Activated T-cell treated with anti-CD3 and anti-CD28 coated beads, Interleukin-2, amount 50 U/mL, for 72 hours (primary cell): Measurements from ENCODE around the gene LSM3. TPM values are rescaled to one million over a fixed set of nuclear protein-coding genes. Genes with fewer than 3 reads are reported as not detected.

Experiments
- ATAC-seq, 2 donors: fragments of 150-1000 bp; cut with Tn5 transposase; replicated peaks in 1 of 2; 2 replicates each; pipeline ENCODE4 v1.10.0; 2021; ENCODE audit warnings: moderate library complexity in 2 of 2, mild to moderate bottlenecking in 1 of 2
- DNase-seq, 2 donors: peaks; one replicate each; pipeline ENCODE4 v3.0.0; 2021 to 2022; ENCODE audit warnings: mixed read lengths in 1 of 2
- H3K27ac Mint-ChIP-seq: one replicate; pipeline ENCODE4 v1.8.0; 2022; ENCODE audit warnings: mild to moderate bottlenecking, moderate library complexity, mixed read lengths
- H3K27me3 Mint-ChIP-seq: one replicate; pipeline ENCODE4 v1.8.0; 2022; ENCODE audit warnings: low read depth, mixed read lengths
- H3K36me3 Mint-ChIP-seq, 2 donors: one replicate each; pipeline ENCODE4 v1.8.0; 2022; ENCODE audit warnings: mixed read lengths in 2 of 2, mild to moderate bottlenecking in 1 of 2; ENCODE audit not compliant: insufficient read depth in 2 of 2
- H3K4me1 Mint-ChIP-seq: one replicate; pipeline ENCODE4 v1.8.0; 2022; ENCODE audit warnings: low read depth, mixed read lengths
- H3K4me3 Mint-ChIP-seq, 2 donors: one replicate each; pipeline ENCODE4 v1.8.0; 2022; ENCODE audit warnings: mild to moderate bottlenecking in 2 of 2, mixed read lengths in 2 of 2, moderate library complexity in 2 of 2
- H3K9me3 Mint-ChIP-seq, 2 donors: one replicate each; pipeline ENCODE4 v1.8.0; 2022; ENCODE audit warnings: mixed read lengths in 2 of 2
- total RNA-seq, 2 donors: library from RNA; stranded (reverse); gene quantifications; one replicate each; pipeline ENCODE4 v1.2.3, GENCODE V29; 2022

LSM3 gene
- total RNA-seq, 2 donors from 2014 or later: 12.4 to 14.3 TPM

DNA sequence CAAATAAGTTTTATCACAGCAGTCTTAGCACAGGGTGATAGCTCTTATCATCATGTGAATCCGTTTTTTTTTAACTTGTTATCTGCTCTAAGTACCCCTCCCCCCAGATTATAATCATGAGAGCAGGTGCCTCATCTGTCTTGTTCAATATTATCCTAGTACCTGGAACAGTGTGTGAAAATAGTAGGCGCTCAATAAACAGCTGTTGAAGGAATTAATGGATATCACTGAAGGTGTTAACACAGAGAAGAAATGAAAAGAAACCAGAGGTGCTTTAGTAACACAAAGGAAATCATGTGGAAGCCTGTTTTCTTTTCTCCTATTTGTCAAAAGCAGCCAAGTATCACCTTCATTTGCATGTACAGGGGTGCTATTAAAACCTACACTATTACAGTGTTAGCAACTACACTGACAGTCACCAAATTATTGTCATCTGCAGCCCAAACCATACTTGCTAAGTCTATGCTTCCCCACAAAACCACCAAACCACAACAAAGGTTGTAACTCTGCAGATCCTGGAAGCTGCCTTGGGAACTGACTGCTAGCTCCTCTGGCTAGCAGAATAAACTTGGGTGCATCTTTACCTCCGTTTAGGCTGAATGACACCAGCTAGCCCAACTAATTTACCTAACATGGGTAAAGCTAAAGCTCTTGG, 3.1 kb upstream of the LSM3 start:
- no peaks in the 10 kb centered on the region for H3K27me3 Mint-ChIP-seq
- peak overlapping the region; percentile 7 for H3K27ac Mint-ChIP-seq
- H3K9me3 Mint-ChIP-seq: no peaks in the 10 kb centered on the region
- H3K36me3 Mint-ChIP-seq: peaks cover 14 to 15% of the 10 kb centered on the region in 2 donors
- DNase-seq (peak; percentile 58 to 64), ATAC-seq (peak; percentile 39 to 52)
- H3K4me1 Mint-ChIP-seq: peaks cover 67% of the 10 kb centered on the region
- peak overlapping the region; percentile 53 to 67 for H3K4me3 Mint-ChIP-seq

DNA sequence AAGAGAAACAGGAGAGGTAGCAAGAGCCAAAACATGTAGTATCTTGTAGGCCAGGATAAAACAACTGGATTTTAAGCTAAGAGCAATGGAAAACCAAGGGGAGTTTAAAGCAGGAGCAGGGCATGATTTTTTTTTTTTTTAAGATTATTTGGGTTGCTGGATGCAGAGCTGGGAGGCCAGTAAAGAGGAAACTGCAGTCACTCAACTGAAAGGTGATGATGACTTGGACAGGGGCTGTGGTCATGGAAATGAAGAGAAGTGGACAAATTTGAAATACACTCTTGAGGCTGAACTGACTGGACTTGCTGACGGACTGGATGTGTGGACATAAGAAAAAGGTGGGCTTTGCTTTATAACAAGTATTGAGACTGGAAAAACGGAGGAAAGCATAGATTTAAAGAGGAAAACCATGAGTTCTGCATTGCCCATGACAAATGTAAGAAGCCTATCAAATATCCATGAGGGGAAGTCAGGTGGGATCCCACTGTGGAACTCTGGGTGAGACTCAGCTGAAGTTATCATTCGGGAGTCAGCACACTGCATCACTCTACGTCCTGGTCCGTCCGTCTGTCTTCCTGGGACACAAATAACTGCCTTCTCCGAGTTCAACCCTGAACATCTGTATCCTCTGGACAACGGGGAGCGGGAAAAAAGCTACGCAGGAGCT, 904 bp upstream of the LSM3 start:
- no peaks in the 10 kb centered on the region for H3K9me3 Mint-ChIP-seq
- H3K4me1 Mint-ChIP-seq: peaks cover 64% of the 10 kb centered on the region
- ATAC-seq: peak in 1 of 2 donors; percentile 2

DNA sequence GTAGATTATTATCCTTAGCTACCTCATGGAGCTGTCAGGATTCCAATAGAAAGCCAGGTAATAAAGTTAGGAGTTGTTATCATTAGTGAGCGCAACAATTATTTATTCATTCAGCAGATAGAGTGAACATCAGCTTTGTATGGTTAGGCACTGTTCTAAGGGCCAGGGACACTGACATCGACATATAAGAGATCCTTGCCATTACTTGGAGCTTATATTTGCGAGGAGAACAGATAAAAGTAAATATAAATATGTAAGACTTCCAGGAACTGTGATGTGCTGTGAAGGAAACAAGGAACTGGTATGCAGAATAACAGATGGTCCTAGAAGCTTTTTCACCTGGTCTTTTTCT, 473 bp downstream of the LSM3 start:
- Mint-ChIP-seq H3K9me3 (no peaks in the 10 kb centered on the region), H3K4me1 (peaks cover 68% of the 10 kb centered on the region), H3K36me3 (peaks cover 8 to 12% of the 10 kb centered on the region in 2 donors), H3K27me3 (no peaks in the 10 kb centered on the region), H3K27ac (peak overlapping the region; percentile 98), H3K4me3 (peak overlapping the region; percentile 89 to 91)
- ATAC-seq (no peak), DNase-seq (no peak)

More for the DNA sequence above, 904 bp upstream of the LSM3 start:
- Mint-ChIP-seq H3K36me3 (peaks cover 7 to 10% of the 10 kb centered on the region in 2 donors), H3K27ac (peak overlapping the region; percentile 90), H3K27me3 (no peaks in the 10 kb centered on the region), H3K4me3 (peak overlapping the region; percentile 89 to 91)
- peak in 1 of 2 donors; percentile 5 for DNase-seq

DNA sequence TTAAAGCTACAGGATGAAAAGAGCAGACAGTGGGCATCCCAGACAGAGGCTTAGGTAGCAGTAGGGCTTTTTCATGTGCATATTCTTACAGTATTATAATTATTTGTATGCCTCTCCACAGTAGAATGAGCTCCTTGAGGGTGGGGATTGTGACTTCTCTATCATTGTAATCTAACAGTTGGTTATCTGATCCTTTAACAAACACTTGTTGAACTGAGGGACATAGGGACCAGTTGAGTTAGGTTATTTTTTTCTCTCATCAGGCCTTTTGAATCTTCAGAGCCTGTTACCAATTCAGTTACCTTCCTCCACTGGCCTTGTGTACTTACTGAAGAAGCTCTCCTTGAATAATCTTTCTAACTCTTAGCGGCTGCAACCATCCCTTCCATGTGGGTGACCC, 1.2 kb downstream of the LSM3 start:
- H3K4me1 Mint-ChIP-seq: peaks cover 61% of the 10 kb centered on the region
- no peaks in the 10 kb centered on the region for H3K27me3 Mint-ChIP-seq
- H3K36me3 Mint-ChIP-seq: peaks cover 8 to 12% of the 10 kb centered on the region in 2 donors
- peak overlapping the region; percentile 98 for H3K27ac Mint-ChIP-seq
- no peak for DNase-seq
- ATAC-seq: no peak
- H3K9me3 Mint-ChIP-seq: no peaks in the 10 kb centered on the region
- H3K4me3 Mint-ChIP-seq: peak overlapping the region; percentile 89 to 91

DNA sequence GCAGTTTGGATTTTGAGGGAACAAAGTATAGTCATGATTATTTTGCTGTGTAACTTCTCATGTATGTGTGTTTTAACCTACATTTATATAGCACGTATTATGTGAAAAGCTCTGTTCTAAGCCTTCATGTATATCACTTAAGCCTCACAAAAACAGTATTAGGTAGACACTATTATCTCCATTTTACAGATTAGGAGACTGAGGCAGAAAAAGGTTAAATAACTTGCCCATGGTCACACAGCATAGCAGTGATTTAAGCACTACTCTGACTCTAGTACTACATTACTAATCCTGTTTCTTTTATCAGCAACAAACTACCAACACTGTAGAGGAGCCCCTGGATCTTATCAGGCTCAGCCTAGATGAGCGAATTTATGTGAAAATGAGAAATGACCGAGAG, 2.6 kb downstream of the LSM3 start:
- peaks cover 46% of the 10 kb centered on the region for H3K4me1 Mint-ChIP-seq
- no peak overlapping the region for H3K27ac Mint-ChIP-seq
- no peak for ATAC-seq
- peaks cover 11 to 12% of the 10 kb centered on the region in 2 donors for H3K36me3 Mint-ChIP-seq
- peak overlapping the region in 1 of 2 donors; percentile 22 for H3K4me3 Mint-ChIP-seq
- H3K27me3 Mint-ChIP-seq: no peaks in the 10 kb centered on the region
- no peak for DNase-seq
- no peaks in the 10 kb centered on the region for H3K9me3 Mint-ChIP-seq

DNA sequence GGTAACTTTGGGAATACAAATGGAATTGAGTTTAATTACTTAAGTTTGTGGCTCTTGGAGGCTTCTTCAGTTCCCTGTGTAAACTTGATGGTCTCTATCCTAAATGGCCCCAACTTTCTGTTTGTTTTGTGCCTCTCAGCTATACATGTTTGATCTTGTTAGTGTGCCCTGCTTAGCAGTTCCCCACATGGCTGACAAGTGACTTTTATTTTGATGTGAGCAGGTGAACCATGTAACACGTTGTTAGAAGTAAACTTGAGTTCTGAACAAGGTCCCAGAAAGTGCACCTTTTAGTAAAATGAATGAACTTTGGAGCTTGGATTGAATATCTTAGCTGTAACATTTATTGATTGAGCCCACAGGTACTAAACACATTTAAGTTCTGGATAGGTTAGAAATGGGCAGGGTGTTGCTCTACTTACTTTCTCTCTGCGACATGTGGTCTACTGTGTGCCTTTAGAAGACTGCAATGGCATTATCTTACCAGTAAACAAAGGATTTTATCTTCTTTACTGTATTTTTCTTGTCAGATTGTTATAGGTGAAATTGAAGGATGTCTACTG, 4.5 kb downstream of the LSM3 start:
- ATAC-seq (no peak), DNase-seq (no peak)
- no peaks in the 10 kb centered on the region for H3K9me3 Mint-ChIP-seq
- peaks cover 7 to 18% of the 10 kb centered on the region in 2 donors for H3K36me3 Mint-ChIP-seq
- H3K4me3 Mint-ChIP-seq: no peak overlapping the region
- H3K4me1 Mint-ChIP-seq: peaks cover 44% of the 10 kb centered on the region
- peak overlapping the region; percentile 61 for H3K27ac Mint-ChIP-seq
- H3K27me3 Mint-ChIP-seq: no peaks in the 10 kb centered on the region

DNA sequence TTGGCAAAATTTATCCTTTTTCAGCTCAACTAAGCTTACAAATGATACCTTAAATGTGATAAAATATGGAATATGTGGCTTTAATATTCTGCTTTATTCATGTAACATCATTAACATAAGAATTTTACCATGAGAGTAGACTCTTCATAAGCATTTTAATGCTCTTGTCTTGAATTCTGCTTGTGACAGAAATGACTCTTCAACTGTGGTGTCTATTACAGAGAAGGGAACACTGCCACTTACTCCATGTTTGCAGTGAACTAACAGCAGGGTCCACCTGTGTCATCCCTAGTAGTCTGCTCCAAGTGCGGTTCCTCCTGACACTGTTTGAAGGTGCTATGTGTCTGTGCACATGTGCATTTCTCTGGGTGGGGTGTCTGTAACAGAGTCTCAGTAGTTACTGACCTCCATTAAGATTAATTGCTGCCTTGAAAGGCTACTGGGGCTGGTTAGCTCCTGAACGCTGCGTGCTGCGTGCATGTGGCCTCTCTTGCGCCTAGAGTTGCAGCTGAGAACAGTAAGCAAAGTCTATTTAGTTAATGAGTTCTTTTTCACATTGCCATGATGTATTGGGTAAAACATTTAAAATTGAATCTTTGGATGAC, 8.3 kb downstream of the LSM3 start:
- Mint-ChIP-seq H3K36me3 (peaks cover 15 to 45% of the 10 kb centered on the region in 2 donors), H3K9me3 (no peaks in the 10 kb centered on the region), H3K4me3 (no peak overlapping the region), H3K27ac (no peak overlapping the region), H3K27me3 (no peaks in the 10 kb centered on the region), H3K4me1 (peaks cover 66% of the 10 kb centered on the region)
- ATAC-seq: no peak
- DNase-seq: no peak

DNA sequence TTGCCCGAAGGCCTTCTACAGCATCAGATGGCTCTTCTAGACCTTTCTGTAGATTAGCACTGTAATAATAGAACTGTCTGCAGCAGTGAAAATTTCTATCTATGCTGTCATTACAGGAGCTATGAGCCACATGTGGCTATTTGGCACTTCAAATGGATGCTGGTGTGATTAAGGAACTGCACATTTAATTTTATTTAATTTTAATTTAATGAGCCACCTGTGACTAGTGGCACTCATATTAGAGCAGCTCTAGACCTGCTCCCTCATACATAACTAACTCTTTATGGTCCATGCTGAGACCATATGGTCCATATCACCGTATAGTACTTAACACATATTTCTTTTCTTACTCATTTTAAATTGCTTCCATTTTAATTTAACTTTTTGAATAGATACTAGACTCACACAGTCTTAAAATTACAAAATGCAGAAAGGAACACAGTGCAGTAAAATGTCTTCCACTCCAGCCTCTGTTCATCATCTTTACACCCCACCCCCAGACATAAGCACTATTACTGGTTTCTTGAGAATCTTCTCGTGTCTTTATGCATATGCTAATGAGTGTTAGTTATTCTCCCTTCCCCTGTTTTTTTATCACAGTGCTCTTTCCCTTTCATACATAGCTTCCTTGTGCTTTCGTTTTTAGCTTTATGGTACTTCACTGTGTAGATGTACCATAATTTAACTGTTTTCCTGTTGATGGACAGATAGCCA, 9.6 kb downstream of the LSM3 start:
- no peaks in the 10 kb centered on the region for H3K9me3 Mint-ChIP-seq
- DNase-seq (no peak), ATAC-seq (peak in 1 of 2 donors; percentile 53)
- peak overlapping the region in 1 of 2 donors; percentile 36 for H3K4me3 Mint-ChIP-seq
- peak overlapping the region; percentile 11 for H3K27ac Mint-ChIP-seq
- H3K27me3 Mint-ChIP-seq: no peaks in the 10 kb centered on the region
- H3K36me3 Mint-ChIP-seq: peaks cover 13 to 40% of the 10 kb centered on the region in 2 donors
- H3K4me1 Mint-ChIP-seq: peaks cover 64% of the 10 kb centered on the region

DNA sequence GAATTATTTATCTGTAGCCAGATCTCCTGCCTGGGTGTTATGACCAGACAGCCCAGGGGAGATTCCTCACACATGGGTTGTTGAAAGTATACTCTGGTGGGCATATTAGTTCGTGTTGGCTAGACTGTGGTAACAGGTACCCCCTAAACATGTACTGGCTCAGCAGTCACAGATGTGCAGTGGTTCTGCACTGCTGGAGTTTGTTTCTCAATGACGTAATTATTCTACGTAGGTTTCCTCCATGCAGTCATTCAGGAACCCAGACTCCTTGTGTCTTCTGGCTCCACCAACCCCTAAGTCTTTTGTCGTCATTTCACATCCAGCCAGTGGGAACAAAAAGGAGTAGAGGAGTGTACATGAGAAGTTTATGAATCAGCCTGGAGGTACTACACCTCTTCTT, 16.2 kb downstream of the LSM3 start:
- ATAC-seq (no peak), DNase-seq (no peak)
- Mint-ChIP-seq H3K27me3 (no peaks in the 10 kb centered on the region), H3K36me3 (peaks cover 7 to 27% of the 10 kb centered on the region in 2 donors), H3K9me3 (no peaks in the 10 kb centered on the region), H3K4me1 (peaks cover 36% of the 10 kb centered on the region), H3K4me3 (no peak overlapping the region), H3K27ac (no peak overlapping the region)

DNA sequence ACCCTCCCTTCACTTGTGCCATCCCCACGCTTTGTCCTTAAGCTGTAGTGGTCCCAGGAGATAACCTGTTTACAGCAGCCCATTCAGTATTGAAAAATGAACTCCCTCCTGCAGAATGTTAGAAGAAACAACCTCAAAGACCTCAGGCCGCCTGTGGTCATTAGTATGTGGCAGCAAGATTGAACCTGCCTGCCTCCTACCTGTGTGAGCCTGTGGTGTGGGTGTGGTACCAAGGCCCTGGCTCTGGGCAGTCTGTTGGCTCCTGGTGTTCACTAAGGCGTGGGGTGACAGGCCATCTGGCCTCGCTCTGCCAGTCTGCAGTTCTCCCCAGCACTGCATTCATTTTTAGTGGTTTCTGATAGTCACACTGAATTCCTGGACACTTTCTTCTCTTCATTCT, 21.0 kb downstream of the LSM3 start:
- DNase-seq (no peak), ATAC-seq (no peak)
- Mint-ChIP-seq H3K9me3 (no peaks in the 10 kb centered on the region), H3K4me3 (no peak overlapping the region), H3K27ac (peak overlapping the region; percentile 38), H3K4me1 (no peaks in the 10 kb centered on the region), H3K27me3 (no peaks in the 10 kb centered on the region), H3K36me3 (peaks cover 4 to 12% of the 10 kb centered on the region in 2 donors)

DNA sequence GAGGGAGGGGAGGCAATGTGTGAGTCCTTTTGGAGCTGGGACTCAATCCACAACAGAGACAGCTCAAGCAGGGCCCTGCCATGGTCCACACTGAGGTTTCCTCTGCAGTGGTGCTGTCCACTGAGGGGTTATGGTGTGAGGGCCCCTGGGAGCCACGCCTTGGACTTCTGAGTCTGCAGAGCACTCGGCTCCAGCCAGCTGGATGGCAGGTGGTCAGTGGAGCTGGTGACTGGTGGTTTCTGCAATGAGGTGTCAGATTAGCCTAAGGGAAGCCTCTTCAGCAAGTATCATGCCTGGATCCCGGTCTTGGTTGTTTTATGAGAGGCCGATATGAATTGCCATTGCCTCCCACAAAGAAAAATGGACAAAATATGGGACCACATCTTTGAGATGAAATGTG, 21.7 kb downstream of the LSM3 start:
- H3K9me3 Mint-ChIP-seq: no peaks in the 10 kb centered on the region
- H3K27ac Mint-ChIP-seq: no peak overlapping the region
- ATAC-seq: no peak
- H3K4me1 Mint-ChIP-seq: no peaks in the 10 kb centered on the region
- no peaks in the 10 kb centered on the region for H3K27me3 Mint-ChIP-seq
- no peak for DNase-seq
- H3K36me3 Mint-ChIP-seq: peaks cover 4 to 9% of the 10 kb centered on the region in 2 donors
- no peak overlapping the region for H3K4me3 Mint-ChIP-seq

DNA sequence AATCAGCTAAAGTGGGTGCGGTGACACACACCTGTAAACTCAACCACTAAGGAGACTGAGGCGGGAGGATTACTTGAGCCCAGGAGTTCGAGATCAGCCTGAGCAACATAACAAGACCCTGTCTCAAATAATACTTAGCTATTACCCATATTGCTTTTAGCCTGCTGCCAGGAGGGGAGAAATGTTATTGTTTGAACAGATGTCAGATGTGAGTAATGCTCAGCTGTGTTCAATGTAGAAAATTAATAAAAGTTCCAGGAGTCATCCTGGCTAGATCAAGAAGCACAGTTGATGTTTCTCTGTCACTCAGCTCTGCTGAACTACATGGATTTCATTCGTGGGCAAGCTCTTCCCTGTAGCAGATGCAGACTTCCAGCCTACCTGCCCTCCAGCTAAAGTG, 22.2 kb downstream of the LSM3 start:
- Mint-ChIP-seq H3K27ac (no peak overlapping the region), H3K4me3 (no peak overlapping the region), H3K4me1 (no peaks in the 10 kb centered on the region), H3K9me3 (no peaks in the 10 kb centered on the region), H3K36me3 (peaks cover 4 to 9% of the 10 kb centered on the region in 2 donors), H3K27me3 (no peaks in the 10 kb centered on the region)
- no peak for DNase-seq
- ATAC-seq: no peak
